Uterus (tissue), 4 donors: ENCODE data around the gene UNC93A. TPM values are rescaled to one million over a fixed set of nuclear protein-coding genes. Genes with fewer than 3 reads are reported as not detected.
"Not testable (repeated sequence)": the region's sequence is repeated elsewhere in the genome, so short reads cannot be mapped to it uniquely, and the experiment has no call there.

Source experiments
- DNase-seq, 2 donors: peaks; one replicate each; pipeline ENCODE4 v3.0.0-alpha.2; 2019 to 2020
- H3K27ac ChIP-seq, 2 donors: fragments of 200-600 bp; sonication (generic); 1 replicate in 1 of 2; 2 replicates in 1 of 2; pipeline ENCODE4 v1.5.1; 2016 to 2018
- H3K27me3 ChIP-seq, 2 donors: fragments of 200-600 bp; sonication (generic); one replicate each; pipeline ENCODE4 v1.5.1; 2018 to 2019; ENCODE audit warnings: control low read depth in 1 of 2
- H3K36me3 ChIP-seq, 2 donors: fragments of 200-600 bp; sonication (generic); one replicate each; pipeline ENCODE4 v1.5.1; 2019; ENCODE audit warnings: control low read depth in 1 of 2
- H3K4me1 ChIP-seq, 2 donors: fragments of 200-600 bp; sonication (generic); one replicate each; pipeline ENCODE4 v1.5.1; 2018 to 2019; ENCODE audit warnings: control low read depth in 1 of 2
- H3K4me3 ChIP-seq, 2 donors: fragments of 200-600 bp; sonication (generic); 1 replicate in 1 of 2; 2 replicates in 1 of 2; pipeline ENCODE4 v1.5.1; 2018 to 2019; ENCODE audit warnings: mild to moderate bottlenecking in 1 of 2
- H3K9me3 ChIP-seq, 2 donors: fragments of 200-600 bp; sonication (generic); one replicate each; pipeline ENCODE4 v1.5.1; 2019; ENCODE audit warnings: control low read depth in 1 of 2
- POLR2A ChIP-seq, 2 donors: fragments of 450-650 bp; IDR thresholded peaks; one replicate each; pipeline ENCODE4 v1.6.1; 2016; ENCODE audit warnings: antibody characterized with exemption in 2 of 2, mild to moderate bottlenecking in 1 of 2, moderate library complexity in 1 of 2
- intact Hi-C: fragments of 100-400 bp; cut with DNase I; formaldehyde crosslinking; loops from one replicate; pipeline ENCODE4 v1.15.1; 2023; ENCODE audit warnings: low total_unique reads
- total RNA-seq, 4 donors: library from RNA; depleted of rRNA in 3 of 4; stranded (reverse); fragments of >200 nt in 3 of 4; gene quantifications; one replicate each; pipeline versions ENCODE4 v1.1.0 to v1.2.4, GENCODE V29; 2014 to 2023
- TF ChIP-seq, protein P1 (sequence below), 4 experiments: fragments of 200-600 bp in 2 of 4; fragments of 450-650 bp in 2 of 4; sonication (generic) in 2 of 4; IDR thresholded peaks; one replicate each; pipeline ENCODE4 v1.5.1; 2016 to 2019; ENCODE audit warnings: antibody characterized with exemption in 4 of 4, mild to moderate bottlenecking in 2 of 4, moderate library complexity in 1 of 4
- donor health status: DM: yes; HTN: yes; CAD: no.

The UNC93A gene
- total RNA-seq, 4 donors from 2014 or later, result 0.97 TPM; not detected in 3

GRCh38 chr6:167275436-167275835 is 15.7 kb upstream of the UNC93A start:
- no peak for DNase-seq
- no peak for TF ChIP-seq POLR2A (IDR thresholded peaks at IDR 0.05)
- TF ChIP-seq, protein P1, sequence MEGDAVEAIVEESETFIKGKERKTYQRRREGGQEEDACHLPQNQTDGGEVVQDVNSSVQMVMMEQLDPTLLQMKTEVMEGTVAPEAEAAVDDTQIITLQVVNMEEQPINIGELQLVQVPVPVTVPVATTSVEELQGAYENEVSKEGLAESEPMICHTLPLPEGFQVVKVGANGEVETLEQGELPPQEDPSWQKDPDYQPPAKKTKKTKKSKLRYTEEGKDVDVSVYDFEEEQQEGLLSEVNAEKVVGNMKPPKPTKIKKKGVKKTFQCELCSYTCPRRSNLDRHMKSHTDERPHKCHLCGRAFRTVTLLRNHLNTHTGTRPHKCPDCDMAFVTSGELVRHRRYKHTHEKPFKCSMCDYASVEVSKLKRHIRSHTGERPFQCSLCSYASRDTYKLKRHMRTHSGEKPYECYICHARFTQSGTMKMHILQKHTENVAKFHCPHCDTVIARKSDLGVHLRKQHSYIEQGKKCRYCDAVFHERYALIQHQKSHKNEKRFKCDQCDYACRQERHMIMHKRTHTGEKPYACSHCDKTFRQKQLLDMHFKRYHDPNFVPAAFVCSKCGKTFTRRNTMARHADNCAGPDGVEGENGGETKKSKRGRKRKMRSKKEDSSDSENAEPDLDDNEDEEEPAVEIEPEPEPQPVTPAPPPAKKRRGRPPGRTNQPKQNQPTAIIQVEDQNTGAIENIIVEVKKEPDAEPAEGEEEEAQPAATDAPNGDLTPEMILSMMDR (IDR thresholded peaks at IDR 0.05), result no peak
- no peaks in the 10 kb centered on the region for H3K36me3 ChIP-seq
- no peaks in the 10 kb centered on the region for H3K27me3 ChIP-seq
- intact Hi-C loops, result no loop called here
- no peak overlapping the region for H3K4me3 ChIP-seq
- no peaks in the 10 kb centered on the region for H3K4me1 ChIP-seq
- H3K27ac ChIP-seq, result no peak overlapping the region
- H3K9me3 ChIP-seq, result no peaks in the 10 kb centered on the region

- H3K9me3 ChIP-seq, result no peaks in the 10 kb centered on the region
- intact Hi-C loops, result no loop called here
- no peak for DNase-seq
Measured at GRCh38 chr6:167276772-167277533, 14.2 kb upstream of the UNC93A start.

DNA sequence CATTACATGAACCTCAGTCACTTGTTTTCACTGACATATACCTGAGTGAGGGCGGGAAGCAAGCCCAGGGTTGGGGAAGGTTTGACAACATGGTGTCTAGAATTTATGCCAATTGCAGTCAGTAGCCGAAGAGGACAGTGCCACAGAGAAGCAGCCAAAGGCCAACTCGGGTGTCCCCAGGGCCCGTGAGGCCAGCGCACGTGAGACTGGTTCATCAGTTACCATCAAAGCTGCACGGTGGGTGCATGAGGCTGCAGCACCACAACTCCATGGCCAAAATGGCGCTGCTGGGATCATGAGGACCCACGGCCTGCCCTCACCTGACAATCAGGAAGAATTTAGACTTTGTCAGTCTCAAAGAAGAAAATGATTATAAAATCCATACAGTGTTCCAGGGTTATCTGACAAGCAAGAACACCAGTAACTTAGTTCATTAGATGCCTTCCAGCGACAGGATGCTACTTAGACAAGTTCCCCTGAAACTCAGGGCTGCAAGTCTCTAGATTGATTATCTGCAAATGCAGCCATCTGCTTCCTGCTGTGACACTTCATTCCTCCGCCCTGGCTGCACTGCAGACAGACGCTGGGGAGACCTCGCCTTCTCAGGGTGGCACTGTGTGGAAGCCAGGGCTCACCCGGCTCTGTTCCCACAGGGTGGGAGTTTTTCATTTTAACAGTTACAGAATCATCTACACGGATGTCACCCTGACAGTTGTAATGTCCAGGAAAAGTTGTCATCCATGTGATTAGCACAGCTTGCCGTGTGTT is 12.8 kb upstream of the UNC93A start:
- H3K27ac ChIP-seq, H3K4me3 ChIP-seq, H3K4me1 ChIP-seq, H3K27me3 ChIP-seq, intact Hi-C loops, H3K36me3 ChIP-seq, DNase-seq, H3K9me3 ChIP-seq: not testable (repeated sequence)

More at GRCh38 chr6:167276772-167277533, 14.2 kb upstream of the UNC93A start:
- H3K4me1 ChIP-seq, result no peaks in the 10 kb centered on the region
- H3K27ac ChIP-seq, result no peak overlapping the region
- TF ChIP-seq, protein P1 (IDR thresholded peaks at IDR 0.05), result no peak
- no peak for TF ChIP-seq POLR2A (IDR thresholded peaks at IDR 0.05)
- H3K27me3 ChIP-seq, result no peaks in the 10 kb centered on the region
- H3K36me3 ChIP-seq, result no peaks in the 10 kb centered on the region
- H3K4me3 ChIP-seq, result no peak overlapping the region

- Histone ChIP-seq H3K36me3 (no peaks in the 10 kb centered on the region), H3K4me3 (no peak overlapping the region), H3K27ac (no peak overlapping the region), H3K27me3 (no peaks in the 10 kb centered on the region), H3K4me1 (no peaks in the 10 kb centered on the region), H3K9me3 (no peaks in the 10 kb centered on the region)
- intact Hi-C loops, result no loop called here
- TF ChIP-seq, protein P1 (IDR thresholded peaks at IDR 0.05), result no peak
- no peak for TF ChIP-seq POLR2A (IDR thresholded peaks at IDR 0.05)
- DNase-seq, result no peak
Measured at GRCh38 chr6:167279766-167280446, 11.2 kb upstream of the UNC93A start.

DNA sequence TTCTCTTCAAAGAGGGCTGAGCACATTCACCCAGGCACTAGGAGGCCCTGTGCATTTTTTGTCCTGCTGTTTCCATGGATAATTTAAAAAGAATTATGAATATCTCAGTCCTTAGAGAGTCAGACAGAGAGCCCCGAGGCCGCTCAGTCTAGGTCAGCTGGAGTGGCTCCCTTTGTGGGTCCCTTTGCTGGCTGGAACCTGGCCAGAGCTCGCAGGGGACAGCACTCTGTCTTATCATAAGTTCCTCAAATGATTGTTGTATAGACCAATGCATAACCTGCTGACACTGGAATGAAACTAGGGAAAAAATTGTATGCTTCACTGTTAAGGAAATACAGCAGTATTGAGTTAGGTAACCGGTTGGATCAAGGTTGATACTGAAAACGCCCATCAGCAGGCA is 10.6 kb upstream of the UNC93A start:
- H3K9me3 ChIP-seq, H3K4me3 ChIP-seq, H3K36me3 ChIP-seq, H3K4me1 ChIP-seq, DNase-seq, H3K27me3 ChIP-seq, intact Hi-C loops, H3K27ac ChIP-seq: not testable (repeated sequence)

DNA sequence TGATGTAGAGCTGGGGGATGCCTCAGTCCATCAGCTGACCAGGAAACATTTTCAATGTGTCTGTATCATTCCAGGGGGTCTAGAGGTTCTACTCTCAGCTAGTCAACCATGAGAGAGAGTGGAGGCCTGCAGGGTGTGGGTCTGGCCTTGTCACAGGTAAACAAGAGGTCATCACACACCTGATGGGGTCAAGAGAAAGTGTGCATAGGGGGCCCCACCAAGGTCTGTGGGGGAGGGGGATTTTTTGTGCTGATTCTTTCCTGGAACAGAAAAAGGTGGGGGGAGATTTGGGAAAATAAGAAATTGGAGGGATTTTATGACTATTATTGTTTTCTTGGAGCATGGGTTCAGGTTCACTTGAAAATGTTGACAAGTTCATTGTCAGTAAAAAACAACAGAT is 8.9 kb upstream of the UNC93A start:
- TF ChIP-seq, protein P1 (IDR thresholded peaks at IDR 0.05), result no peak
- no peak for TF ChIP-seq POLR2A (IDR thresholded peaks at IDR 0.05)
- intact Hi-C loops, result no loop called here
- no peaks in the 10 kb centered on the region for H3K9me3 ChIP-seq
- H3K27ac ChIP-seq, result no peak overlapping the region
- DNase-seq, result no peak
- no peaks in the 10 kb centered on the region for H3K4me1 ChIP-seq
- H3K27me3 ChIP-seq, result no peaks in the 10 kb centered on the region
- no peaks in the 10 kb centered on the region for H3K36me3 ChIP-seq
- no peak overlapping the region for H3K4me3 ChIP-seq

- H3K4me3 ChIP-seq, H3K36me3 ChIP-seq, H3K9me3 ChIP-seq, H3K27ac ChIP-seq, DNase-seq, intact Hi-C loops, H3K27me3 ChIP-seq, H3K4me1 ChIP-seq: not testable (repeated sequence)
Measured at GRCh38 chr6:167284565-167284964, 6.5 kb upstream of the UNC93A start.
